ENCODE data around the gene HOXD8. TPM values are rescaled to one million over a fixed set of nuclear protein-coding genes. Genes with fewer than 3 reads are reported as not detected.

Gene HOXD8
- total RNA-seq, 1 experiment from 2014 or later = not detected

- BruUV-seq (replicated peaks) = no TSS peak
- Mint-ChIP-seq H3K27me3 (ENCODE audit: insufficient read depth, unreplicated experiment) (peaks cover 75% of the 10 kb centered on the region), H3K4me1 (ENCODE audit: insufficient read depth, unreplicated experiment) (peaks cover 13% of the 10 kb centered on the region), H3K27ac (ENCODE audit: low read depth, unreplicated experiment) (no peak overlapping the region), H3K9me3 (ENCODE audit: unreplicated experiment) (no peaks in the 10 kb centered on the region), H3K36me3 (ENCODE audit: insufficient read depth, unreplicated experiment) (no peaks in the 10 kb centered on the region), H3K4me3 (ENCODE audit: unreplicated experiment) (no peak overlapping the region)
- intact Hi-C loops (cut with micrococcal nuclease) = no loop called here
- TF ChIP-seq CTCF (IDR thresholded peaks at IDR 0.05; ENCODE audit: unreplicated experiment) = no peak
- ChIA-PET POLR2A (interaction anchor here (1.0 kb wide), 1 partner anchor 829 kb away, joined by 3 read pairs; no protein-coding TSS in a partner anchor), CTCF (interaction anchor here (0.6 to 4.6 kb wide), 9 partner anchors 8 to 1428 kb away, joined by 3 to 38 read pairs (median 3); no protein-coding TSS in a partner anchor)
- no peak for DNase-seq (ENCODE audit: unreplicated experiment)
These were observed 35.6 kb upstream of the HOXD8 start for GRCh38 chr2:176093898-176094249.

- Mint-ChIP-seq H3K36me3 (ENCODE audit: insufficient read depth, unreplicated experiment) (no peaks in the 10 kb centered on the region), H3K9me3 (ENCODE audit: unreplicated experiment) (no peaks in the 10 kb centered on the region), H3K27me3 (ENCODE audit: insufficient read depth, unreplicated experiment) (peaks cover 75% of the 10 kb centered on the region), H3K27ac (ENCODE audit: low read depth, unreplicated experiment) (no peak overlapping the region), H3K4me3 (ENCODE audit: unreplicated experiment) (no peak overlapping the region), H3K4me1 (ENCODE audit: insufficient read depth, unreplicated experiment) (peaks cover 13% of the 10 kb centered on the region)
- ChIA-PET POLR2A (interaction anchor here (1.0 kb wide), 1 partner anchor 830 kb away, joined by 3 read pairs; no protein-coding TSS in a partner anchor), CTCF (interaction anchor here (0.7 to 4.6 kb wide), 9 partner anchors 9 to 1122 kb away, joined by 3 to 38 read pairs (median 3); no protein-coding TSS in a partner anchor)
- no peak for TF ChIP-seq CTCF (IDR thresholded peaks at IDR 0.05; ENCODE audit: unreplicated experiment)
- intact Hi-C loops (cut with micrococcal nuclease) = no loop called here
- BruUV-seq (replicated peaks) = no TSS peak
- DNase-seq (ENCODE audit: unreplicated experiment) = no peak
These were observed 35.2 kb upstream of the HOXD8 start for GRCh38 chr2:176094349-176094748.

GRCh38 chr2:176095421-176095820, 34.1 kb upstream of the HOXD8 start:
- H3K27ac Mint-ChIP-seq (ENCODE audit: low read depth, unreplicated experiment) = no peak overlapping the region
- peaks cover 65% of the 10 kb centered on the region for H3K27me3 Mint-ChIP-seq (ENCODE audit: insufficient read depth, unreplicated experiment)
- DNase-seq (ENCODE audit: unreplicated experiment) = no peak
- no peak for TF ChIP-seq CTCF (IDR thresholded peaks at IDR 0.05; ENCODE audit: unreplicated experiment)
- H3K36me3 Mint-ChIP-seq (ENCODE audit: insufficient read depth, unreplicated experiment) = no peaks in the 10 kb centered on the region
- no peaks in the 10 kb centered on the region for H3K9me3 Mint-ChIP-seq (ENCODE audit: unreplicated experiment)
- intact Hi-C loops (cut with micrococcal nuclease) = loop anchor here (5.0 kb wide), 2 partner anchors 1063 to 1393 kb away; no protein-coding TSS in a partner anchor
- no TSS peak for BruUV-seq (replicated peaks)
- POLR2A ChIA-PET = interaction anchor here (0.8 to 1.5 kb wide), 3 partner anchors 789 to 1097 kb away, joined by 3 to 5 read pairs (median 3); partner anchors contain the start of gene ATF2
- CTCF ChIA-PET = interaction anchor here (0.6 to 4.6 kb wide), 10 partner anchors 7 to 1397 kb away, joined by 3 to 38 read pairs (median 4); no protein-coding TSS in a partner anchor
- H3K4me1 Mint-ChIP-seq (ENCODE audit: insufficient read depth, unreplicated experiment) = peaks cover 13% of the 10 kb centered on the region
- H3K4me3 Mint-ChIP-seq (ENCODE audit: unreplicated experiment) = no peak overlapping the region

GRCh38 chr2:176096243-176096985, 33.1 kb upstream of the HOXD8 start:
- H3K9me3 Mint-ChIP-seq (ENCODE audit: unreplicated experiment) = no peaks in the 10 kb centered on the region
- peaks cover 13% of the 10 kb centered on the region for H3K4me1 Mint-ChIP-seq (ENCODE audit: insufficient read depth, unreplicated experiment)
- H3K4me3 Mint-ChIP-seq (ENCODE audit: unreplicated experiment) = peak overlapping the region; percentile 77
- peak; percentile 56 for DNase-seq (ENCODE audit: unreplicated experiment)
- H3K27me3 Mint-ChIP-seq (ENCODE audit: insufficient read depth, unreplicated experiment) = peaks cover 55% of the 10 kb centered on the region
- ChIA-PET CTCF (interaction anchor here (0.6 to 4.6 kb wide), 49 partner anchors 8 to 1791 kb away, joined by 3 to 43 read pairs (median 4); no protein-coding TSS in a partner anchor), POLR2A (interaction anchor here (0.7 to 2.0 kb wide), 9 partner anchors 10 to 928 kb away, joined by 3 to 5 read pairs (median 4); partner anchors contain the start of gene ATF2)
- no peak for TF ChIP-seq CTCF (IDR thresholded peaks at IDR 0.05; ENCODE audit: unreplicated experiment)
- intact Hi-C loops (cut with micrococcal nuclease) = loop anchor here (2.0 to 5.0 kb wide), 4 partner anchors 406 to 1394 kb away; no protein-coding TSS in a partner anchor
- BruUV-seq (replicated peaks) = no TSS peak
- no peaks in the 10 kb centered on the region for H3K36me3 Mint-ChIP-seq (ENCODE audit: insufficient read depth, unreplicated experiment)
- H3K27ac Mint-ChIP-seq (ENCODE audit: low read depth, unreplicated experiment) = peak overlapping the region; percentile 71

All from MCF 10A (cell line).